Prostate gland (tissue), 2 donors: Measurements from ENCODE around the gene IFIT1.

ENCODE experiments used
- CTCF ChIP-seq, 4 experiments: fragments of 200-600 bp in 2 of 4; fragments of 450-650 bp in 2 of 4; sonication (generic) in 2 of 4; IDR thresholded peaks; 1 replicate in 3 of 4; 2 replicates in 1 of 4; pipeline ENCODE4 v1.5.1; 2016 to 2019; ENCODE audit warnings: antibody characterized with exemption in 4 of 4, mild to moderate bottlenecking in 2 of 4, moderate library complexity in 2 of 4
- POLR2AphosphoS5 ChIP-seq: sonication (generic); formaldehyde crosslinking; IDR thresholded peaks from one replicate; pipeline ENCODE4 v1.6.1; 2017; ENCODE audit warnings: antibody characterized with exemption

GRCh38 chr10:89395141-89395540 is 2.7 kb downstream of the IFIT1 start:
- TF ChIP-seq POLR2AphosphoS5 (no peak), CTCF (IDR thresholded peaks at IDR 0.05) (no peak)
